LNCaP clone FGC (cell line): ENCODE results near the gene HAGHL.

Experiments used
- DNase-seq: peaks from one replicate; pipeline ENCODE4 v3.0.0-alpha.2; 2011; ENCODE audit warnings: low read depth
- H3K4me3 ChIP-seq: 2 replicates; pipeline ENCODE4 v1.5.1; 2011; ENCODE audit warnings: mild to moderate bottlenecking, low read depth, low read length, control low read depth
- CTCF ChIP-seq: IDR thresholded peaks from 2 replicates; pipeline ENCODE4 v1.5.1; 2012; ENCODE audit warnings: mild to moderate bottlenecking; ENCODE audit not compliant: control insufficient read depth, insufficient read depth; ENCODE audit errors: extremely low read depth

HAGHL gene

DNA sequence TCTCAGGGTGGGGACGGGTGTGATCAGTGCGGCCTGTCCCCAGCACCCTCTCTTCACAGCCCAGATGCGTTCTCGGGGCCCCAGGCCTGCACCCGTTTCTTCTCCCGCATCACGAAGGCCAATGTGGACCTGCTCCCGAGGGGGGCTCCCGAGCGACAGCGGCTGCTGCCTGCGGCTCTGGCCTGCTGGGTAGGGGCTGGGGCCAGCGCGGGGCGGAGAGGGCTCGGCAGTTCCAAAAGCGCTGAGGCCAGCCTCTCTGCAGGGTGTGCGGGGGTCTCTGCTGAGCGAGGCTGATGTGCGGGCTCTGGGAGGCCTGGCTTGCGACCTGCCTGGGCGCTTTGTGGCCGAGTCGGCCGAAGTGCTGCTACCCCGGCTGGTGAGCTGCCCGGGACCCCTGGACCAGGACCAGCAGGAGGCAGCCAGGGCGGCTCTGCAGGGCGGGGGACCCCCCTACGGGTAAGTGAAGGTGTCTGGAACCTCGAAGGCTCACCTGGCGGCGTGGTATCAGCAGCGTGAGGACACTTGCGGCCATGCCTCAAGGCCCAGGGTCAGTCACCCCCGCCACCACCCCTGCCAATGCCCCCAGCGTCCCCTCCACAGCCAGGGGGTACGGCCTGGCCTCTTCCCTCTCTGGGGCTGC, 38.1 kb downstream of the HAGHL start:
- no peak overlapping the region for H3K4me3 ChIP-seq
- DNase-seq = no peak
- TF ChIP-seq CTCF = no peak

- DNase-seq = no peak
- TF ChIP-seq CTCF = no peak
- H3K4me3 ChIP-seq = no peak overlapping the region
Observed at GRCh38 chr16:765488-765865, 38.6 kb downstream of the HAGHL start.

GRCh38 chr16:766008-766819, 39.3 kb downstream of the HAGHL start:
- no peak for TF ChIP-seq CTCF
- no peak for DNase-seq
- no peak overlapping the region for H3K4me3 ChIP-seq

- TF ChIP-seq CTCF = no peak
- no peak for DNase-seq
- no peak overlapping the region for H3K4me3 ChIP-seq
Observed at GRCh38 chr16:766820-767640, 40.1 kb downstream of the HAGHL start.

GRCh38 chr16:767743-768235, 40.9 kb downstream of the HAGHL start:
- no peak for DNase-seq
- no peak for TF ChIP-seq CTCF
- no peak overlapping the region for H3K4me3 ChIP-seq

GRCh38 chr16:768428-768827, 41.5 kb downstream of the HAGHL start:
- no peak for TF ChIP-seq CTCF
- DNase-seq = no peak
- no peak overlapping the region for H3K4me3 ChIP-seq
